Natural killer cell (primary cell): ENCODE data around the gene CDH13. TPM values are rescaled to one million over a fixed set of nuclear protein-coding genes. Genes with fewer than 3 reads are reported as not detected.

Experiments
- ATAC-seq, 3 donors: fragments of 150-1000 bp in 2 of 3; fragments of 200-7000 bp in 1 of 3; cut with Tn5 transposase; 1 replicate in 1 of 3; 2 replicates in 2 of 3; pipeline ENCODE4 v1.10.0; 2021; ENCODE audit warnings: mild to moderate bottlenecking in 2 of 3, moderate library complexity in 2 of 3
- DNase-seq, 2 donors: peaks; one replicate each; pipeline versions ENCODE4 v3.0.0 to v3.0.0-alpha.2; 2013 to 2021; ENCODE audit warnings: mixed read lengths in 1 of 2
- H3K27ac ChIP-seq: one replicate; pipeline ENCODE4 v1.5.1; 2013; ENCODE audit warnings: mild to moderate bottlenecking, low read length
- H3K27me3 ChIP-seq: one replicate; pipeline ENCODE4 v1.6.1; 2013; ENCODE audit warnings: low read length; ENCODE audit not compliant: control insufficient read depth, insufficient read depth
- H3K36me3 ChIP-seq: one replicate; pipeline ENCODE4 v1.6.1; 2013; ENCODE audit warnings: low read length; ENCODE audit not compliant: control insufficient read depth, insufficient read depth
- H3K4me1 ChIP-seq: one replicate; pipeline ENCODE4 v1.6.1; 2013; ENCODE audit warnings: low read length; ENCODE audit not compliant: control insufficient read depth, insufficient read depth
- H3K4me3 ChIP-seq: one replicate; pipeline ENCODE4 v1.5.1; 2013; ENCODE audit warnings: low read length
- H3K9me3 ChIP-seq: one replicate; pipeline ENCODE4 v1.6.1; 2013; ENCODE audit warnings: low read length; ENCODE audit not compliant: control insufficient read depth, insufficient read depth
- H3K27ac Mint-ChIP-seq, 2 donors: one replicate each; pipeline ENCODE4 v1.8.0; 2022; ENCODE audit warnings: mild to moderate bottlenecking in 2 of 2, mixed read lengths in 2 of 2, moderate library complexity in 1 of 2
- H3K27me3 Mint-ChIP-seq, 2 donors: one replicate each; pipeline ENCODE4 v1.8.0; 2022; ENCODE audit warnings: low read depth in 2 of 2, mixed read lengths in 2 of 2
- H3K36me3 Mint-ChIP-seq: one replicate; pipeline ENCODE4 v1.8.0; 2022; ENCODE audit warnings: mixed read lengths
- H3K4me1 Mint-ChIP-seq, 2 donors: one replicate each; pipeline ENCODE4 v1.8.0; 2022; ENCODE audit warnings: mixed read lengths in 2 of 2
- H3K4me3 Mint-ChIP-seq: one replicate; pipeline ENCODE4 v1.8.0; 2022; ENCODE audit warnings: mild to moderate bottlenecking, moderate library complexity, mixed read lengths
- H3K9me3 Mint-ChIP-seq, 2 donors: one replicate each; pipeline ENCODE4 v1.8.0; 2022; ENCODE audit warnings: mixed read lengths in 2 of 2
- WGBS: methylation state at CpG from one replicate; pipeline ENCODE4 v1.1.7; 2013; ENCODE audit warnings: missing lambda C conversion rate; ENCODE audit not compliant: insufficient coverage; 5-methylcytosine and 5-hydroxymethylcytosine counted together
- intact Hi-C: fragments of 100-400 bp; cut with micrococcal nuclease; formaldehyde crosslinking; loops from one replicate; pipeline ENCODE4 v1.14.2; 2022
- total RNA-seq, 4 donors: library from RNA; stranded (reverse); fragments of 120-200 nt in 1 of 4; gene quantifications; one replicate each; pipeline versions ENCODE4 v1.2.3 to v1.2.4, GENCODE V29; 2013 to 2022
- TF ChIP-seq, protein P1 (sequence below): fragments of 200-600 bp; IDR thresholded peaks from one replicate; pipeline ENCODE4 v1.8.0; 2022; ENCODE audit warnings: antibody characterized with exemption

CDH13 gene
- total RNA-seq, 3 donors from 2014 or later (not counting 1 experiment from before 2014, with no cell fraction given): not detected

- H3K4me3 Mint-ChIP-seq: no peak overlapping the region
- DNase-seq: no peak
- H3K36me3 Mint-ChIP-seq: no peaks in the 10 kb centered on the region
- H3K27me3 Mint-ChIP-seq: peaks cover 0 to 6% of the 10 kb centered on the region in 2 donors
- Histone ChIP-seq H3K27ac (no peak overlapping the region), H3K27me3 (no peaks in the 10 kb centered on the region), H3K4me3 (no peak overlapping the region), H3K4me1 (peaks cover 8% of the 10 kb centered on the region), H3K9me3 (no peaks in the 10 kb centered on the region), H3K36me3 (no peaks in the 10 kb centered on the region)
- intact Hi-C loops: no loop called here
- WGBS: 93% methylated on average over 6 of the region's 6 CpGs
- no peaks in the 10 kb centered on the region for H3K9me3 Mint-ChIP-seq
- no peak for ATAC-seq
- no peaks in the 10 kb centered on the region for H3K4me1 Mint-ChIP-seq
- H3K27ac Mint-ChIP-seq: no peak overlapping the region
- TF ChIP-seq, protein P1, sequence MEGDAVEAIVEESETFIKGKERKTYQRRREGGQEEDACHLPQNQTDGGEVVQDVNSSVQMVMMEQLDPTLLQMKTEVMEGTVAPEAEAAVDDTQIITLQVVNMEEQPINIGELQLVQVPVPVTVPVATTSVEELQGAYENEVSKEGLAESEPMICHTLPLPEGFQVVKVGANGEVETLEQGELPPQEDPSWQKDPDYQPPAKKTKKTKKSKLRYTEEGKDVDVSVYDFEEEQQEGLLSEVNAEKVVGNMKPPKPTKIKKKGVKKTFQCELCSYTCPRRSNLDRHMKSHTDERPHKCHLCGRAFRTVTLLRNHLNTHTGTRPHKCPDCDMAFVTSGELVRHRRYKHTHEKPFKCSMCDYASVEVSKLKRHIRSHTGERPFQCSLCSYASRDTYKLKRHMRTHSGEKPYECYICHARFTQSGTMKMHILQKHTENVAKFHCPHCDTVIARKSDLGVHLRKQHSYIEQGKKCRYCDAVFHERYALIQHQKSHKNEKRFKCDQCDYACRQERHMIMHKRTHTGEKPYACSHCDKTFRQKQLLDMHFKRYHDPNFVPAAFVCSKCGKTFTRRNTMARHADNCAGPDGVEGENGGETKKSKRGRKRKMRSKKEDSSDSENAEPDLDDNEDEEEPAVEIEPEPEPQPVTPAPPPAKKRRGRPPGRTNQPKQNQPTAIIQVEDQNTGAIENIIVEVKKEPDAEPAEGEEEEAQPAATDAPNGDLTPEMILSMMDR: no peak
Observed at GRCh38 chr16:82999711-83000110, 372.9 kb downstream of the CDH13 start.

- Histone ChIP-seq H3K36me3 (no peaks in the 10 kb centered on the region), H3K27ac (no peak overlapping the region), H3K27me3 (no peaks in the 10 kb centered on the region), H3K4me1 (no peaks in the 10 kb centered on the region), H3K9me3 (no peaks in the 10 kb centered on the region), H3K4me3 (no peak overlapping the region)
- Mint-ChIP-seq H3K27ac (no peak overlapping the region), H3K4me1 (peaks cover 0 to 5% of the 10 kb centered on the region in 2 donors), H3K9me3 (no peaks in the 10 kb centered on the region), H3K4me3 (no peak overlapping the region), H3K27me3 (peaks cover 0 to 6% of the 10 kb centered on the region in 2 donors), H3K36me3 (no peaks in the 10 kb centered on the region)
- 88% methylated on average over 6 of the region's 8 CpGs for WGBS
- intact Hi-C loops: no loop called here
- TF ChIP-seq, protein P1: no peak
- ATAC-seq: no peak
- no peak for DNase-seq
Observed at GRCh38 chr16:83002351-83003334, 375.9 kb downstream of the CDH13 start.

DNA sequence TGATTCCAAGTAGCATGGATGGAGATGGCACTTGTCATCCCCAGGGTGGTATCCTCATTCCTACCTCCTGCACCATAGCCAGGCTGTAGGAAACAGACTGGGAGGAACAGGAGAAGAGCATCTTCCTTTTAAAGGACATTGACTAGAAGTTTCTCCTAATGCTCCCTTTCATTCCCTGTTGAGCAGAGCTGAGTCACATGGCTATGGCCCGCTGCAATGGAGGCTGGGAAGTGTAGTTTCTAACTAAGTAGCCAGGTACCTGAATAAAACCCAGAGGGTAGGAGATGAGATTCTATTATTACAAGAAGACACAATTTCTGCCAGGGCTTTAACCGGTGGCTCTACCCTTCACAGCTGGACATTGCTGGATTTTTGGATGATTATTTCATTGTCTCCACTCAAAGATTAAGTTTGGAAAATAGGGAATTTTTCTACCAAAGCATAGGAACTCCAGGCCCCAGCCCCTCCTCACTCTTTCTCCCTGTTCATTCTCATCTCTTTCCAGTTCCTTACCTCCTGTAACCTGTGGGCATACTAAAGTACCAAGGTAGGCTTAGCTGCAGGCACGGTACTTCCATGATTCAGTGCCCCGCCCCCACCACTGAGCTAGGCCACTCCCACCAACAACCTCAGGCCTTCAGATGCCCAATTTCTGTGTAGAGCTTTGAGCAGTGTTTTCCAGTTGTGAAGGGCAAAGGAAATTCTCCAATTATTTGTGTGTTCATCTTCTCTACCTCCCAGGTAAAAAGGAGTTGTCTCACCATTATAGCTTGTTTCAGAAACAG is 378.3 kb downstream of the CDH13 start:
- no peak overlapping the region for H3K27ac ChIP-seq
- Mint-ChIP-seq H3K4me1 (peaks cover 0 to 5% of the 10 kb centered on the region in 2 donors), H3K27ac (no peak overlapping the region)

More for the DNA sequence above, 378.3 kb downstream of the CDH13 start:
- Mint-ChIP-seq H3K4me3 (no peak overlapping the region), H3K36me3 (no peaks in the 10 kb centered on the region), H3K27me3 (peaks cover 0 to 6% of the 10 kb centered on the region in 2 donors), H3K9me3 (peaks cover 0 to 3% of the 10 kb centered on the region in 2 donors)
- ATAC-seq: no peak
- TF ChIP-seq, protein P1: no peak
- H3K4me1 ChIP-seq: no peaks in the 10 kb centered on the region
- intact Hi-C loops: no loop called here
- DNase-seq: no peak
- no peaks in the 10 kb centered on the region for H3K9me3 ChIP-seq
- WGBS: no CpG with 5 or more reads among the region's 4 CpGs
- no peaks in the 10 kb centered on the region for H3K36me3 ChIP-seq
- no peaks in the 10 kb centered on the region for H3K27me3 ChIP-seq
- no peak overlapping the region for H3K4me3 ChIP-seq
